ENCODE data around the gene NEDD8.

NEDD8 gene

GRCh38 chr14:24238527-24239037 is 6.4 kb upstream of the NEDD8 start:
- Histone ChIP-seq H3K4me2 (ENCODE audit: low read depth, low read length, poor library complexity, severe bottlenecking) (peak overlapping the region; percentile 97), H4K20me1 (ENCODE audit: insufficient read depth, low read length, poor library complexity, severe bottlenecking) (peaks cover 20% of the 10 kb centered on the region)

DNA sequence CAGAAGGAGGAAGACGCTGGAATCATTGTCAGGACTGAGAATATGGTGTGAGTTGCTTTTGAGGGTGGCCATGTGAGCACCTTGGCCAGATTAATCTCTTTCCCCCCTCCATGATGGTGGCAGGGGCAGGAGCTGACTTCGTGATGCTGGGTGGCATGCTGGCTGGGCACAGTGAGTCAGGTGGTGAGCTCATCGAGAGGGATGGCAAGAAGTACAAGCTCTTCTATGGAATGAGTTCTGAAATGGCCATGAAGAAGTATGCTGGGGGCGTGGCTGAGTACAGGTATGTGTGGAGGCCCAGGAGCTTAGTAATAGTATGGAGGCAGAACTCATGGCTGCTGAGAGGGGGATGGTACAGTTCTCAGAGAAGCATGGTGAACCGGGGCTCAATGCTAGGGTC is 6.0 kb upstream of the NEDD8 start:
- Histone ChIP-seq H3F3A (ENCODE audit: low read depth) (0 out of 2 replicates have a peak, but pooled peaks cover 3% of the 10 kb centered on the region), H3K4me3 (ENCODE audit: low read length, poor library complexity, severe bottlenecking) (no peak overlapping the region), H3K27me3 (ENCODE audit: insufficient read depth, low read length, poor library complexity, severe bottlenecking) (no peaks in the 10 kb centered on the region), H3K9ac (ENCODE audit: low read depth, low read length, poor library complexity, severe bottlenecking) (no peak overlapping the region), H3K79me2 (ENCODE audit: insufficient read depth, low read length) (peaks cover 71% of the 10 kb centered on the region), H3K4me2 (ENCODE audit: low read depth, low read length, poor library complexity, severe bottlenecking) (no peak overlapping the region), H4K20me1 (ENCODE audit: insufficient read depth, low read length, poor library complexity, severe bottlenecking) (peaks cover 20% of the 10 kb centered on the region), H3K9me3 (ENCODE audit: insufficient read depth, low read depth, low read length) (no peaks in the 10 kb centered on the region), H3K36me3 (ENCODE audit: insufficient read depth, low read length) (peaks cover 49% of the 10 kb centered on the region; the same call in 1 of the 2 replicates), H3K9me2 (replicated peaks; ENCODE audit: low read depth, low read length) (no peaks in the 10 kb centered on the region), H2AFZ (ENCODE audit: low read length) (no peak overlapping the region), H3K4me1 (ENCODE audit: insufficient read depth, low read length, poor library complexity, severe bottlenecking) (peaks cover 59% of the 10 kb centered on the region)
- no peak for TF ChIP-seq EZH2phosphoT487 (IDR thresholded peaks at IDR 0.05; ENCODE audit: borderline replicate concordance)
- no peak for TF ChIP-seq CTCF (conservative IDR thresholded peaks at IDR 0.05; ENCODE audit: low read length)

More at GRCh38 chr14:24238527-24239037, 6.4 kb upstream of the NEDD8 start:
- TF ChIP-seq EZH2phosphoT487 (IDR thresholded peaks at IDR 0.05; ENCODE audit: borderline replicate concordance) (no peak), CTCF (conservative IDR thresholded peaks at IDR 0.05; ENCODE audit: low read length) (no peak)
- Histone ChIP-seq H3K27me3 (ENCODE audit: insufficient read depth, low read length, poor library complexity, severe bottlenecking) (no peaks in the 10 kb centered on the region), H3K79me2 (ENCODE audit: insufficient read depth, low read length) (peaks cover 66% of the 10 kb centered on the region), H3K9me3 (ENCODE audit: insufficient read depth, low read depth, low read length) (no peaks in the 10 kb centered on the region), H3K4me1 (ENCODE audit: insufficient read depth, low read length, poor library complexity, severe bottlenecking) (peaks cover 59% of the 10 kb centered on the region), H3K36me3 (ENCODE audit: insufficient read depth, low read length) (peaks cover 49% of the 10 kb centered on the region; the same call in 1 of the 2 replicates), H3K9ac (ENCODE audit: low read depth, low read length, poor library complexity, severe bottlenecking) (no peak overlapping the region), H3F3A (ENCODE audit: low read depth) (0 out of 2 replicates have a peak, but pooled peaks cover 3% of the 10 kb centered on the region), H3K4me3 (ENCODE audit: low read length, poor library complexity, severe bottlenecking) (no peak overlapping the region), H2AFZ (ENCODE audit: low read length) (no peak overlapping the region), H3K9me2 (replicated peaks; ENCODE audit: low read depth, low read length) (no peaks in the 10 kb centered on the region)

- Histone ChIP-seq H3F3A (ENCODE audit: low read depth) (no peaks in the 10 kb centered on the region), H3K9me3 (ENCODE audit: insufficient read depth, low read depth, low read length) (no peaks in the 10 kb centered on the region), H3K9ac (ENCODE audit: low read depth, low read length, poor library complexity, severe bottlenecking) (no peak overlapping the region), H3K9me2 (replicated peaks; ENCODE audit: low read depth, low read length) (no peaks in the 10 kb centered on the region), H3K36me3 (ENCODE audit: insufficient read depth, low read length) (peaks cover 49% of the 10 kb centered on the region; the same call in 1 of the 2 replicates), H2AFZ (ENCODE audit: low read length) (no peak overlapping the region), H3K4me1 (ENCODE audit: insufficient read depth, low read length, poor library complexity, severe bottlenecking) (peaks cover 55% of the 10 kb centered on the region), H3K27me3 (ENCODE audit: insufficient read depth, low read length, poor library complexity, severe bottlenecking) (no peaks in the 10 kb centered on the region), H4K20me1 (ENCODE audit: insufficient read depth, low read length, poor library complexity, severe bottlenecking) (peaks cover 20% of the 10 kb centered on the region), H3K79me2 (ENCODE audit: insufficient read depth, low read length) (peaks cover 75% of the 10 kb centered on the region), H3K4me3 (ENCODE audit: low read length, poor library complexity, severe bottlenecking) (no peak overlapping the region), H3K4me2 (ENCODE audit: low read depth, low read length, poor library complexity, severe bottlenecking) (no peak overlapping the region)
- TF ChIP-seq EZH2phosphoT487 (IDR thresholded peaks at IDR 0.05; ENCODE audit: borderline replicate concordance), result no peak
- no peak for TF ChIP-seq CTCF (conservative IDR thresholded peaks at IDR 0.05; ENCODE audit: low read length)
Observed at GRCh38 chr14:24237463-24237955, 5.3 kb upstream of the NEDD8 start.
